CD4-positive, alpha-beta T cell treated with Interleukin-21 for 1 hour (primary cell): ENCODE measurements around the gene TUT4.

ENCODE experiments used
- DNase-seq: peaks from one replicate; pipeline ENCODE4 v3.0.0-alpha.2; 2020

TUT4 gene

DNA sequence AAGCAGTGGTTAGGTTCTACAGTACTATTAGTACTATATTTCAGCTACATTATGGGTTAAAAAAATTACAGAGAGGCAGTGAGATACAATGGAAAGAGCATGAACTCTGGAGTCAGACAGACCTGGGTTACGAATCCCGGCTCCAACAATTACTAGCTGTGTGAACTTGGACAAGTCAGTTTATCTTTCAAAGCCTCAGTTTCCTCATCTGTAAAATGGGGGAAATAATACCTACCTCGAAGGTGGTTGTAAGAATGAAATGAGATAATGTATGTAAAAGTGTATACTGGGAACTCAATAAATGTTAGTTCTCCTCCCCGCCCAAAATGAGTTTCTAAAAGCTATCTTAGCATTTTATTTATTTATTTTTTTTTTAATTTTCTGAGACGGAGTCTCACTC lies 89.0 kb downstream of the TUT4 start:
- no peak for DNase-seq

DNA sequence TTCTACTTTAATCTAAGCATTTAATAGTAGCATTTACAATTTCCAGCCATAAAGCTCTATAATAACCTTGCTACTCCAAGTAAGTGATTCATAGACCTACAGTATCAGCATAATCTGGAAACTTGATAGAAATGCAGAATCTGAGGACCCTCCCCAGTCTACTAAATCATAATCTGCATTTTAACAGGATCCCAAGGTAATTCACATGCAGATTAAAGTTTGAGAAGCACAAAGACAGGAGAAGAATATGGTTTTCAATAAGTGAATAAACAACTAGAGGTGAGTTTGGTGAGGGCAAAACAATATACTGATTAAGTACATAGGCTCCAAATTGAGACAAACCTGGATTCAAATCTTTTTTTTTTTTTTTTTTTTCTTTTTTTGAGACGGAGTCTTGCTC lies 91.1 kb downstream of the TUT4 start:
- DNase-seq, result no peak

DNA sequence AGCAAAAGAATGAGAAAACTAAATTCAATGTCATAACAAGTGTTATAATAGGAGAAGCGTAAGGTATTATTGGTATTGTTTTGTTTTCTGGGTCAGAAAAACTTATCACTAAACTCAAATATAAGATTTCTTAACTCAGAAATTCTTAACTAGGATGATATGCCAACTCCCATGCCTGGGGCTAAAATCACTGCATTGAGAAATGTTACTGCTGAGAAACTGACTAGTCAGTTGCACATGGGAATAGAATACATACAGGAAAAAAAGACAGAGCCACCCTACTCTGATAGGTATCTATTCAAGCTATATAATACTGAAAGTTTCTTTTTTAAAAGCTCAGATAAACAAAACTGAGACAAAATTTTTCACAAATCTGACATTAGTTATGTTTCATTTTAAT lies 92.2 kb downstream of the TUT4 start:
- no peak for DNase-seq

DNA sequence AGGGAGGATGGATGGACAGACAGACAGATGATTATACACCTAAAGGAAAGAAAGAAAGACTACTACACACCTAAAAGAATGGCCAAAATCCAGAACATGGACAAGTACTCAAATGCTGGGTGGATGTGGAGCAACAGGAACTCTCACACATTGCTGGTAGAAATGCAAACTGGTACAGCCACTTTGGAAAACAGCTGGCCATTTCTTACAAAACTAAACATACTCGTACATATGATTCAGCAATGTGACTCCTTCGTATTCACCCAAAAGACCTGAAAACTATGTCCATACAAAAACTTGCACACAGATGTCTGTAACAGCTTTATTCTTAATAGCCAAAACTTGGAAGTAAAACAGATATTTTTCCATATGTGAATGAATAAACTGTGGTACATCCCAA lies 97.2 kb downstream of the TUT4 start:
- no peak for DNase-seq

DNA sequence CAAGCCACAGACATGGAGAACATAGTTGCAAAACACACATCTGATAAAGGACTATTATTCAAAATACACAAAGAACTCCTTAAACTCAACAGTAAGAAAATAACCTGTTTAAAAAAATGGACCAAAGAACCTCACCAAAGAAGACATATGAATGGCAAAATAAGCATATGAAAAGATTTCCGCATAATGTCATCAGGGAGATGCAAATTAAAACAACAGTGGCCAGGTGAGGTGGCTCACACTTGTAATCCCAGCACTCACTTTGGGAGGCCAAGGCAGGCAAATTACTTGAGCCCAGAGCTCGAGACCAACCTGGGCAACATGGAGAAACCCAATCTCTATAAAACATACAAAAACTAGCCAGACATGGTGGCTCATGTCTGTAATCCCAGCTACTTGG lies 98.1 kb downstream of the TUT4 start:
- DNase-seq, result no peak

DNA sequence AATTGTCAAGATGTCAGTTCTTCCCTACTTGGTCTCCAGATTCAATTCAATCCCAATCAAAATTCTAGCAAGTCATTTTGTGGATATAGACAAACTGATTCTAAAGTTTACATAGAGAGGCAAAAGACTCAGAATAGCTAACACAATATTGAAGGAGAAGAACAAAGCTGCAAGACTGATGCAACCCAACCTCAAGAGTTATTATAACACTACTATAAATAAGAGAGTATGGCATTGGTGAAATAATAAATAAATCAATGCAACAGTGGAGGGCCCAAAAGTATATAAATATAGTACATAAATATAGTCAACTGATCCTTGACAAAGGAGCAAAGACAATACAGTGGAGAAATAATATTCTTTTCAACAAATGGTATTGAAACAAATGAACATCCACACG lies 98.8 kb downstream of the TUT4 start:
- DNase-seq, result no peak

DNA sequence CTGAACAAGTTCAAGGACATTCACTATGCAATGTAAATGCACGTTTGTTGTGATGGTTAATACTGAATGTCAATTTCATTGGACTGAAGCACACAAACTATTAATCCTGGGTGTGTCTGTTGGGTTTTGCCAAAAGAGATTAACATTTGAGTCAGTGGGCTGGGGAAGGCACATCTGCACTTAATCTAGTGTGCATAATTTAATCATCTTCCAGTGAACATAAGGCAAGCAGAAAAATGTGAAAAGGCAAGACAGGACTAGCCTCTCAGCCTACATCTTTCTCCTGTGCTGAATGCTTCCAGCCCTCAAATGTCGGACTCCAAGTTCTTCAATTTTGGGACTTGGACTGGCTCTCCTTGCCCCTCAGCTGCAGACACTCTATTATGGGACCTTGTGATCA lies 108.4 kb downstream of the TUT4 start:
- DNase-seq, result no peak

DNA sequence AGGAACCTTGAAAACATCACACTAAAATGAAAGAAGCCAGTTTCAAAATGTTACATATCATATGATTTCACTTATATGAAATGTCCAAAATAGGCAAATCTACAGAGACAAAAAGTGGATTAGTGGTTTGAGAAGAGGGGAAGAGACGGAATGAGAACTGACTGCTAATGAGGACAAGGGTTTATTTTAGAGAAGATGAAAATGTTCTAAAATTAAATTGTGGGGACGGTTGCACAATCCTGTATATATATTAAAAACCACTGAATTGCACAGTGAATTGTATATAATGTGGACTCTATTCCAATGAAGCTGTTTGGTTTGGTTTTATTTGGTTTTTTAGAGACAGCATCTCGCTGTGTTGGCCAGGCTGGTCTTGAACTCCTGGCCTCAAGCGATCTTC lies 112.9 kb downstream of the TUT4 start:
- DNase-seq, result no peak

DNA sequence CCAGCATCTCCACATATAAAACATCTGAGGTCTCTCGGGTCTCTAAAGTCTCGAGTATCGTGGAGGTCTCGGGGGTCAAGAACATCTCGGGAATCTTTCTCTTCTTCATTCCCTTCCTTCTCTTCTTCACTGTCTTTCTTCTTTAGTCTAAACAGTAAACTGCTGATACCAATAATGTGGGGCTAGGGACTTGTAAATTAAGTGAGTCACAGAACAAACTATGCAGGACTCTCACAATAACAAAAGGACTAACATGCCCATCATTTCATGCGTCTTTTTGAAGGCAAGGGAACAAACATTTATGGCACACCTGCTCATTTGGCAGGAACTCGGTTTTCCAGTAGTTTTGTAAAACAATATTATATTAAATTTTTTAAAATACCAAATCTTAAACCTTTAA lies 116.1 kb downstream of the TUT4 start:
- DNase-seq, result no peak

DNA sequence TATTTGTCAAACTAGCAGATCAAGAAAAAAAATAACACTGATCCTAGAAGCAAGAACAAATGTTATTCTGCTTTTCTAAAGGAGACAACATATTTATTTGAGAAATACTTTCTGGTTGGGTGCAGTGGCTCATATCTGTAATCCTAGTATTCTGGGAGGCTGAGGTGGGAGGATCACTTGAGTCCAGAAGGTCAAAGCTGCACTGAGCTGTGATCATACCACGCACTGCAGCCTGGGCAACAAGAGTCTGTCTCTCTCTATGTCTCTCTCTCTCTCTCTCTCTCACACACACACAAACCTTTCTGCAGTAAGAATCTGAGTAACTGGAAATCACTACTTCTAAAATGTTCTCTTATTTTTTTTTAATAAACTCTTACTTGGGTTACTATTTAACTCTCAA lies 117.2 kb downstream of the TUT4 start:
- DNase-seq, result no peak

DNA sequence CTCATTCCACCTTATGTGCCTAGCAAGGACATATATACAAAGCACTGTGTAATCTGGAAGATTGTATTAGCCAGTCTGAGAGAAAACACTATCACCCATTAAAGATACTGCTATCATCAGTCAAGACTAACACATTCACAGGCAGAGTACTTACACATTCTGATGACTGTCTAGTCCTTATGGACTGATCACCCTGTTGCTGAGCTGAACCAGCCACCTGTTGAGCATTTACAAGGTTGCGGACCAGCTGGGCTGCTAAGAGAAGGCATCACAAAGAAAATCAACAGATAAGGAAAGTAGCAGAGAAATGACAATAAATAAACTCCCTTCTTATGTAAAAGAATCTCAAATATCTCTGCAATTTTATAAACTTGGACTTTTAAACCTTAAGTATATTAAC lies 117.7 kb downstream of the TUT4 start:
- DNase-seq, result no peak

DNA sequence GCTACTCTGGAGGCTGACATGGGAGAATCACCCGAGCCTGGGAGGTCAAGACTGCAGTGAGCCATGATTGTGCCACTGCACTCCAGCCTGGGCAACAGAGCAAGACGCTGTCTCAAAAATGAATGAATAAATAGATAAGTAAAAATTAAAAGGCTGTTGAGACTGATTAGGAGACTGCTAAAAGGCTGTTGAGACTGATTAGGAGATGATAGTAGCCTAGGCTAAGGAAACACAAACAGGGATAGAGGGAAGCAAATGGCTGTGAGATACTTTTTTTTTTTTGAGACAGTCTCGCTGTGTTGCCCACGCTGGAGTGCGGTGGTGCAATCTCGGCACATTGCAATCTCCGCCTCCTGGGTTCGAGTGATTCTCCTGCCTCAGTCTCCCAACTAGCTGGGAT lies 120.1 kb downstream of the TUT4 start:
- no peak for DNase-seq

DNA sequence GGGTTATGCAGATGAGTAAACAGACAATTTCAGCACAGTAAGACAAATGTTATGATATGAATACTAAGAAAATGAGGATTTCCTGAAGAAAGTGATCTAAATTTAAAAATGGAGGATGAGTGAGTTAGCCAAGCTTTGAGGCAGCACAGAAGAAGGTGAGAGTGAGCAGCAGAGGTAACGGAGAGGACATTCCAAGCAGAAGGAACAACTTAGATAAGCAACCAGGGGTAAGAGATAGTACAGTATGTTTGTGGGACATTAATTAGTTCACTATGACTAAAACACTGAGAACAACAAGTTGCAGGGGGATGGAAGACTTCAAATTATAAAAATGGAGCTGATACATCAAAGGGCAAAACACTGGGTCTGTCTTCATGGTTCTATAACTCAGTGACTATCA lies 125.7 kb downstream of the TUT4 start:
- no peak for DNase-seq

DNA sequence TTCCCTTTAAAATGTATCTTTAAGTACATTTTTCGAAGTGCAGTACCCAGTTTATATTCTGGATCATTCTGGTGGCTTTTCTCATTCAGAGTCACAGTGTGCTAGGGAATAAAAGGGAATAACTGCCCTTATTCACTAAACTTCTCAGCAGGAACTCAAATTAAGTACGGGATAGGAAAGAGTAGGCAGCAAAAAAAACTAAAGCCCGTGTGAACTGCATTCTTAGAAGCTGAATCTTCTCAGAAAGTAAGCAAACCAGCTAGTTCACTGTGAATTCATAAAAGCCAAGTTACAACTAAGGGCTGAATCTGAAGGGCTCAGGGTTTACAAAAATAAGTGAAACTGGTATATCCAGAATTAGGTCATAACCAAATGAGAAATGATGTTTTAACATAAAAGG lies 126.5 kb downstream of the TUT4 start:
- no peak for DNase-seq

DNA sequence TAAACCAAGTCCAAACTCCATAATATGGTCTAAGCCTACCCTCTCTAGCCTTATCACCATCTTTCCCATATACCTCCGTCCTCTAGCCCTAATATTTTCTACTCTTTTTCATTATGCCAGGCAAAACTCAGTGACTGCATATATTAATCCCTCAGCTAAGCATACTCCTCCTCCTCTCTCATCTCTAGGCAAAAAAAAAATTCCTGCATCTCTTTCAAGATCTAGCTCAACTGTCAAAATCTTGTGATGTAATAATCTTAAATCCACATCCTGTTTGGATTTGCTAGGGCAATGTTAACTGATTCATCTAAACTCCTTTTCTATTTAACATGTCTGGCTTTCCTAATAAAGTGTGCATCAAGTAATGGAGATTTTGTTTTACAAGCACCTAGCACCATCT lies 128.1 kb downstream of the TUT4 start:
- DNase-seq, result peak; percentile 17

DNA sequence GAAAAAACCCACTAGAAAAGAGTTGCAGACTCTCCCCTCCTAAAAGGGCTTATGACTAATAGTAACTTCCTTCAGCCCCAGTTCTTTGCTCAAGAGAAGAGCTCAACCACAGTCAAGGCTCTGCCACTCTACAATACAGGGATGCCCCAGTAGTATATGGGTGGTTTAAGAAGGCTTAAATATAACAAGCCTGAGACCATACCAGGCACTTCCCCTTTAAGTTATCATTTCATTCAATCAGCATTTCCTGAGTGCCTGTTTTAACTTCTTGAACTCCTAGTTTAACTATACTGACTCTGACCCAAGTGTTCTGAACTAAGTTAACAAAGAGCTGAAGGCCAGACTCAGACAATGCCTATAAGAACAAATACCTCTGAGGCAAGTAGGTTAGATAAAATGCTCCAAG lies 128.7 kb downstream of the TUT4 start:
- DNase-seq, result peak; percentile 76

DNA sequence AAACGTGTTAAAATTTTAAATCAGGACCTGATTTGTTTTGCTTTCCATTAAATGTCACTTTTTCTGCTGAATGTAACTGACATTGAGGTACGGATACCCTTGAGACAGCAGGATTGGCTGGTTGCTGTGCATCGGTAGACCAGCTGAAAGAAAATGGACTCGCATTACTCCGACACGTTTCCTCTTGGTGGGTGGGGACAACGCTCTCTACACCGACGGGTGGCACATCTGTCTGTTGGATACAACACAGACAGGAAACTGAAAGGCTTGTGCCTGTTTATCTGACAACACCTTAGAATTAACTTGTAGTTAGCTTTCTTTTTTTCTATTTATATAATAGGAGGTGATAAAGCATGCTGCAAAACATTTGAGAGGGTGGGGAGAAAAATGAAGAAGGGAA lies 129.1 kb downstream of the TUT4 start:
- peak; percentile 87 for DNase-seq

DNA sequence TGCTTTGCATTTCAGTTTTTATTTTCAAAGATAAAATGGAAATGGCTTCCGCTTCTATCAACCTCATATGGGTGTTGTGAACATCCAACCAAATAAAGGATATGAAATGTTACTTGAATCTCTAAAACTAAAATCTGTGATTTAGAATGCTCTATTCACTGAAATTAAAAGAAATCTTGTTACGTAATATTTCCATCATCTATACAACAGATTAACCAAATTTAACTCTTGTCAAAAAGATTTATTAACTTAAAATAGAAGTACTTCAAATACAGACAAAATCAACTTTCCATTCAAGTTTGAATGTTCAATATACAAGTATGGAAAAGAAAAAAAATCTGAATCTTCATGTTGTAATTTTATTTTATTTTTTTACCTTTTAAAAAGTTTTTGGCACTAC lies 129.8 kb downstream of the TUT4 start:
- DNase-seq, result no peak

DNA sequence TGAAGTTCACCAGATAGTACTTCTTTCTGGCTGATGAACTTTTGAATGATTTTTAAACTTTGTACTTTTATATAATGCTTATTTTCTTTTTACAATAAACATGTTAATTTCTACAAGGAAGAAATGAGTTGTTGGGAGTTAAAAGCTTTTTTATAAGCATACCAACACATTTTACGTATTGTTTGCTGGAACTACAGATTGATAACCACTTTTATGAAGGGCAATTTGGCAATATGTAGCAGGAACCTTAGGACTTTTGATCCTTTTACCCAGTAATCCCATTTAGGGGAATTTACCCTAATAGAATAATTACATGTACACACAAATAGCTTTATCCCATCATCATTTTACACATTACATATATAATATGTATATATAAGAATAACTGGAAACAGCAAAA lies 132.2 kb downstream of the TUT4 start:
- DNase-seq, result no peak

DNA sequence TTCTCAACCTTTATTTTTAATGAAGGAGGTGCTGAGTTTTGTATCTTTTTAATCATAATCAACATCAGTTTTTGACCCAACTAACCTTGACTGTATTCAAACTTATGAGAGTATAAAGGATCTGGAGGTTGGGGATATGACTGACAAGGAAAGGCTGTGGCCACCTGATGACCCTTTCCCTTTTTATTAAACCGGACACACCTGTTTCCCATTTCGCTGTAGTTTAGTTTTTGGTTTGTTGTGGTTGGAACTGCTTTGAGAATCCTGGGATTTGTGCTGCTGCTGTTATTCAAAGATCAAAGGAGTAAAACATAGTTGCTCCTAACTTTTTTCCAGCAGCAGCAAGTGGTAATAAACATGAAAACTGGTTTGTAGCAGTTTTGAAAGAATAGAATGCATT lies 136.1 kb downstream of the TUT4 start:
- DNase-seq, result no peak

DNA sequence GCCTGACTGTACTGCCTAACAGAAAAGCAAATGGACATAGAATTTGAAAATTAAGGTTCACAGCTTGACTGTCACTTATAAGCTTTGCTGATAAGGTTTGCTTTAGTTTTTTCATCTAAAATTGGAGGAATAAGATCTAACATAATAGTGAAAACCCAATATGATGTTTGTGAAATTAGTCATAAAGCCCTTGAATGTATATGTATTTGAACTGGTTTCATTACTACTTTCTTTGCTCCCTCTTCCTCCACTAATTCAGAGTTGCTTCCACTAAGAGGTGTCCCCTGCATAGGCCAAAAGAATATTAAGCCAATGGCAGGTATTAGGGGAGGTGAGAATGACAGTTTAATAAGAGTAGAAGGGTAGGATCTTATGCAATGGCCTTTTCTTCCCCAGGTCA lies 137.9 kb downstream of the TUT4 start:
- DNase-seq, result no peak

DNA sequence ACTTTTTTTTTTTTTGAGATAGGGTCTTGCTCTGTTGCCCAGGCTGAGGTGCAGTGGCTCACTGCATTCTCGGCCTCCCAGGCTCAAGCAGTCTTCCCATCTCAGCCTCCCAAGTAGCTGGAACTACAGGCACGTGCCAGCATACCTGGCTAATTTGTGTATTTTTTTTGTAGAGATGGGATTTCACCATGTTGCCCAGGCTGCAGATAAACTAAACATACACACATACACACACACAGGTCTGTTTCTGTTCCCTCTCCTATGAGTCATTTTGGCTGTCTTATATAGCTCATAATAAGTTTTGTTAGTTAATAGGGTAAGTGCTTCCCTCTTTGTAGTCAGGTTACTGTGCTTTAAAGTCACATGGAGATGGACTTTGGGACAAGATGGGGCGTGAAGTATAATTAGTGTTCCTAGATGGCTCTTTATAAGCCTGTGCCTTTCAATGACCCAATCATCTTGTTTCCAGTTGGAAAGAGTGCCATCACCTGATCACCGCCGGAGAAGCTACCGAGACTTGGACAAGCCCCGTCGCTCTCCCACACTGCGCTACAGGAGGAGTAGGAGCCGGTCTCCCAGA lies 139.4 kb downstream of the TUT4 start:
- DNase-seq, result no peak

DNA sequence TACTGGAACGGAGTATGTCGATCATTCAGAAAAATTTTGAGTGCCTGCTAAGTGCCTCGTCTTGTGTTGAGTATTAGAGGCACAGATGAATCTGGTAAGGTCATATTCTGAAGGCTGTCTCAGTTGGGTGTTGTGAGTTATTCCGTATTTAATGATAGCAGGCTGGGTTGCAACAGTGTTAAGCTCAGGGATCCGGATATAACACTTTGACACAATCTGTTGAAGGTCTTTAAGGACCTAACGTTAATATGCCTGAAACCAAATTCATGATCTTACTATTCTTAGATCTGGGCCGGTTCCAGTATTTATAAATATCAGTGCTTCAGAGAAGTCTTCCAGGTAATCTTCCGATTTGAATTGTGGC lies 147.9 kb downstream of the TUT4 start:
- DNase-seq, result no peak

DNA sequence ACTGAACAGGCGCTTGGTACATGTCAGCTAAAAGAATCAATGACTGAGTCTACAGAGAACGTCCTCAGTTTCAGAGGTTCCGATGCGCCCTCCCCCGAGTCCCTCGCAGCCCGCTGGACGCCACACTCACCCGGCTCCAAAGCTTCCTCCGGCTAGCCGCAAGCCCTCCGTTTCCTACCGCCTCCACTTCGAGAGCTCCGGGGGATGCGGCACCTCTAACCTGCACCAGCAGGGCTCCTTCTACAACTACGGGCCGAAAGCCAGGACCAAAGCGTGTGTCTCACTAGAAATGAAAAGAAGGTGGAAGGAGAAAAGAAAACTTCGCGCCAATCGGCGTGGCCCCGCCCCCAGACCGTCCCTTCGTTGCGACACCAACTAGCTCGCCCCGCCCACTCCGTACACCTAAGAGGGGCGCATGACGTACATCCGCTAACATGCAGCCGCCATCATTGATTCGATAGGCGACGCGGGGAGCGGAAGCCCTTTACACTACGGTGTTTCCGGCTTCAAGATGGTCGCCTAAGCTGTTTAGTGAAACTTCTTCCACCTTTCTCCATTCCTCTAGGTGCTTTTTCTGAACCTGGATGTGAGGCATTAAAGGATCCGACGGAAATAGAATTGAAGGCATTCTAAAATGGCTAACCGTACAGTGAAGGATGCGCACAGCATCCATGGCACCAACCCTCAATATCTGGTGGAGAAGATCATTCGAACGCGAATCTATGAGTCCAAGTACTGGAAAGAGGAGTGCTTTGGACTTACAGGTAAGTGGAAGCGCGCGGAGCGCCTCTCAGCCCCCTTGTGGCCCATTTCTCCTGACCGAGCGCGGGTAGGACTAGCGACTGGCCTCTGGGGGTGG lies 148.5 kb downstream of the TUT4 start, which contains the start of the genes ORC1 and PRPF38A:
Gene ORC1, minus strand, starts transcription at position 308 of the 859 bp plus-strand sequence. CDS start 2,200 bp downstream, outside the sequence.
Gene PRPF38A, plus strand, starts transcription at position 487 of the 859 bp plus-strand sequence. Its CDS starts 148 bp downstream, at position 635.
- peak; percentile 97 for DNase-seq
